Adrenal gland (tissue), 5 donors: Measurements from ENCODE around the gene KIF5C.

Experiments used
- CTCF ChIP-seq, 6 experiments: fragments of 450-650 bp in 4 of 6; fragments of 200-600 bp in 2 of 6; sonication (generic) in 1 of 6; IDR thresholded peaks; 1 replicate in 5 of 6; 2 replicates in 1 of 6; pipeline versions ENCODE4 v1.5.1 to v1.8.0; 2016 to 2021; ENCODE audit warnings: antibody characterized with exemption in 6 of 6, mild to moderate bottlenecking in 2 of 6, moderate library complexity in 1 of 6
- POLR2A ChIP-seq, 2 donors: fragments of 450-650 bp; IDR thresholded peaks; one replicate each; pipeline ENCODE4 v1.6.1; 2017; ENCODE audit warnings: antibody characterized with exemption in 2 of 2, mild to moderate bottlenecking in 2 of 2, moderate library complexity in 1 of 2
- donor health status: DM: no; HTN: no; CAD: no.

- no peak for TF ChIP-seq CTCF (IDR thresholded peaks at IDR 0.05)
- TF ChIP-seq POLR2A (IDR thresholded peaks at IDR 0.05), result no peak
Measured at GRCh38 chr2:148994341-148994740, 119.3 kb downstream of the KIF5C start.
